NCI-H2081 treated with DMSO at 0.1 percent for 48 hours (cell line): ENCODE data around the gene HDAC4.

Experiments
- DNase-seq: peaks from one replicate; lab custom pipeline; 2025; lab: John Stamatoyannopoulos, UW

The HDAC4 gene

DNA sequence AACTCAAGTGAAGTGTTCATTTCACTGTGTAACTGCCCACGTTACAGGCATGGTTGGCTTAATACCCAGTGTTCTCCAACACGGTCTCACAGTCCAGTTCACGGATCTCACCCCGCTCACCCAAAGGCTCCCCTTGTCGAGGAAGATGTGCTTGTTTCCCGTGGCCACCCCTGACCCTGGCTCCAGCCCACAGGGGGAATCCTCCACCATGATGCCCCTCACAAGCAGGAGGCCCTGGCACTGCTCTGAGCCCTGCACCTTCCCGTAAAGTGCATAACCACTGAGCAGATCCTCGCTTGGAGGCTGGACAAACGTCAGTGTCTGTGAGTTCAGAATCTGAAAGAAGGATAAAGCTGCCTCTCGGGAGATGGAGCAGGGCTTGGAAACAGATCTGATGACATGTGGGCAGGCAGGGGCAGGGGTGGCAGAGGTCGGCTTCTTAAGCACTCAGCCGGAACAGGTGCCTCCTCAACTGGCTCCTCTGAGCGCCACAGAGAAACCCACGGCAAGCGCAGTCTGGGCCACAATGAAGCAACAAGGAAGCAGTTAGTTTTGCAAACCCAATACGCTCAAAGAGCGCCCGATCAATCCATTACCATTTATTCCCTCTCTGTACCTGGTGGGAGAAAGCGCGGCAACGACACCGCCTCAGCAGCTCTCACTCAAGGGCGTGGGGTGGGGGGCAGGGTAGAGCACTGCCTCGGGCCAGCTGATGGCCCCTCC, 17.6 kb downstream of the HDAC4 start:
- DNase-seq: no peak

DNA sequence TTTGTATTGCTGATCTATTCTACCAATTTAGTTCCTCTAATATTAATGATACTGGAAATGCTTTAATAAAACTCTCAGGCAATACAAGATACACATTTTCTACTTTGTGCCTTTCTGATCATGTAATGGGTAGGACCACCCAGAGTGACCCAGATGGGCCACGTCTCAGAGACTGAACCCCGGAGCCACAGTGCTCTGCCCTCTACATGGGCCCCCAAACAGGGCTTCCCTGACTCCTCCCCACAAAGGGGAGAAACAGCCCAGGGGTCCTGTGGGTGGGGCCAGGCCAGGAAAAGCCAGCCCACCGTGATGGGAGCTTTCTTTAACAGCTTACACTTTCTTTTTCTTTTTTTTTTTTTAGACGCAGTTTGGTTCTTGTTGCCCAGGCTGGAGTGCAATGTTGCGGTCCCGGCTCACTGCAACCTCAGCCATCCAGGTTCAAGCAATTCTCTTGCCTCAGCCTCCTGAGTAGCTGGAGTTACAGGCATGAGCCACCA, 18.4 kb downstream of the HDAC4 start:
- DNase-seq: no peak

DNA sequence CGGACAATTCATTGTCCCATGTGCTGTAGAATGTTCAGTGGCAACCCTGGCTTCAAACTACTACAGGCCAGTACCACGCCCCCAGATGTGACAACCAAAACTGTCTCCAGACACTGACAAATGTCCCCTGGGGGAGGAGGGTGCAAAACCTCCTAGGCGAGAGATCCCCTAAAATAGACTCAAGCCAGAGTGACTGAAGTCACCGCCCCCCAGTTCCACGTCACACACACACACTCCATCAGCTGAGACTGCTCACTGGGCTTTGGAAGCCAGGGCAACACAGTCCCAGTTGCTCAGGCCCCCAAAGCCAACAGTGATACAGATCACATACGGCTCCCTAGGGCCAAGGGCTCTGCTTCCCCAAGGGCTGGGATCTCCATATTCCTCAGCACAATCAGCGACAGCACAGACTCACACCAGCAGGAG, 19.1 kb downstream of the HDAC4 start:
- DNase-seq: no peak

DNA sequence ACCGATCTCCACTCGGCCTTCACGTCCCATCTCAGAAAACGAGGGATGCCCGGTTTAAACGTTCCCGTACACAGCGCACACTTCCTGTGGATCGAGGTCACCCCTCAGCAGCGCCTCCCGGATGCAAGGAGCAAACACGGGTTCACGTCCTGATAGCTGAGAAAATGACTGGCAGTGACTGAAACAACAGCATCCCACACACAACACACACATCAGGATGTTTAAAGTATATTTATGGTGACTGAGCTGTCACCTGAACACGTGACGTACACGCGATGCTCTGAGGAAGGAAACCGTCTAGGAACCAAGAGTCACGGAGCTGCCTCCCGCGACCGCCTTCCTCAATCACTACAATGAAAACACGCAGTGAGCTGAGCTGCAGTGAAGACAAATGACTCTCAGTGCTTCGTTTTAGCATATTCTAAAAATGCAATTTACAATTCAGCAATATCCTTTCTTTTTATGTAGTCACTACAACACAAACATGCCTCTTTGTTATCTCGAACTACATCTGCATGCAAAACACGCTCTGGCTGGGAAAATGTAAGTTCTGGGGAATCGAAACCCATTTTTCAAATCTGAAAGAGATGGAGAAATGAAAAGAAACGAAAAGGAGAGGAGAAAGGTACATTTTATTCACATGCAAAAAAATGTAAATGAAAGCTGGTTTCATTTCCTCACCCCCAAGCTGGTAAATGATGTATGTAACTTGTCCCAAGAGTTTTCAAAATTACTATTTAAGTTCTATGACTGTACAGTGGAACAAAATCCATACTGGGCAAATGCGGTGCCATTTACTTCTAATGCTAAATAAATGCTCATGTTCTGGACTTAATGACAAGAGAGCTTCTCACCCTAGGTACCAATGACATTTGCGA, 19.8 kb downstream of the HDAC4 start:
- DNase-seq: no peak

DNA sequence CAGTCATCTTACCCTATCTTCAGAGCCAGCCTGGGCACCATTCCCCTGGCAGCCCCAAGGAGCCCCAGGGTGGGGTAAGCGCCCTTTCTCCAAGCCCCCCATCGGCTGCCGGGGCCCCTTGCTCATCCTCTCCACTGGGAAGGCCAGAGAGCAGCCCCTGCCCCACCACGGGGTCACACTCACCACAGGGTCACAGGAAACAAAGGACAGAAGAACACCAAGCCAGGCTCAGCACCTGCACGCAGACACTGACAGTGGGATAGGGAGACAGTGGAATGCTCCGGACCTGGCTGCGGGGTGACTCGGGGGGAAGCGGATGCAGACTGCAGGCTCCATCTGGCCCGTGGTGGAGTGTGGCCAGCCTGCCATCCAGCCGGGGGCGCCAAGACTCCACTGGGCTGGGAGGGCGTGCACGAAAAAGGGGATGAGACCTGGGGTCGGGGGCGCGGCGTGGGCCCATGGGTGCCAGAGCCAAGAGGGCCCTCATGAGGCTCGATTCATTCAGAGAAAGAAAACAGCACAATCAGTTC, 21.1 kb downstream of the HDAC4 start:
- no peak for DNase-seq

DNA sequence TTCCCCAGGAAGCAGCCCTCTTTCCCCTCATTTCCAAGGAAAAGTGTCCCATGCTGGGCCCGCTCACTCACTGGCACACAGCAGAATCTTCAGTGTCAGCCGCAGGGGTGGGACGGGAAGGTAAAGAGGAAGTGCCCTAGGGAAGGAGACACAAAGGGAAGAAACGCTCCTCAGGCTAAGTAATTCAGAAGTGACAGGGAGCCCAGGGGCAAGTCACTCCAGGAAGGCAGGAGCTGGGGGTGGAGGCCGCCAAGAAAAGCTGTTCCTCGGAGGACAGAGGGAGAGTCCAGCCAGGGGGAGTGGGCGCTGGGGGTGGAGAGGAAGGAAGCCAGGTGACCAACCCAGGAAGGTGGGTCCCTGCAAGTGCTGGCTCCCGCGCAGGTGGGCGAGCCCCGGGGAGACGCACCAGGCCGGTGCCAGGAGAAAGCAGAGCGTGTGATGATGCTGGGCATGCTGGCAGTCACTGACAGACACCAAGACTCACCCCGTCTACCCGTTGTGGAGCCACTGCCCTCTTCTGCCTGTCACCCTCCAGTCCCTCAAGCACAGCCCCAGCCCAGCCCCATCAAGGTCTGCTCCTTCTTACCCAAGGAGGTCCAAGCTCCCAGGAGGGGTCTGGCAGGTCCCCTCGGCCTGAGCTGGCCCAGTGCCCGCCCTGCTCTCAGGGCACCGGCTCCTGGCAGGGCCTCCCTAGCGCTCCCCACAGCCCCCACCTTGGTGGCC, 21.7 kb downstream of the HDAC4 start:
- DNase-seq: no peak

DNA sequence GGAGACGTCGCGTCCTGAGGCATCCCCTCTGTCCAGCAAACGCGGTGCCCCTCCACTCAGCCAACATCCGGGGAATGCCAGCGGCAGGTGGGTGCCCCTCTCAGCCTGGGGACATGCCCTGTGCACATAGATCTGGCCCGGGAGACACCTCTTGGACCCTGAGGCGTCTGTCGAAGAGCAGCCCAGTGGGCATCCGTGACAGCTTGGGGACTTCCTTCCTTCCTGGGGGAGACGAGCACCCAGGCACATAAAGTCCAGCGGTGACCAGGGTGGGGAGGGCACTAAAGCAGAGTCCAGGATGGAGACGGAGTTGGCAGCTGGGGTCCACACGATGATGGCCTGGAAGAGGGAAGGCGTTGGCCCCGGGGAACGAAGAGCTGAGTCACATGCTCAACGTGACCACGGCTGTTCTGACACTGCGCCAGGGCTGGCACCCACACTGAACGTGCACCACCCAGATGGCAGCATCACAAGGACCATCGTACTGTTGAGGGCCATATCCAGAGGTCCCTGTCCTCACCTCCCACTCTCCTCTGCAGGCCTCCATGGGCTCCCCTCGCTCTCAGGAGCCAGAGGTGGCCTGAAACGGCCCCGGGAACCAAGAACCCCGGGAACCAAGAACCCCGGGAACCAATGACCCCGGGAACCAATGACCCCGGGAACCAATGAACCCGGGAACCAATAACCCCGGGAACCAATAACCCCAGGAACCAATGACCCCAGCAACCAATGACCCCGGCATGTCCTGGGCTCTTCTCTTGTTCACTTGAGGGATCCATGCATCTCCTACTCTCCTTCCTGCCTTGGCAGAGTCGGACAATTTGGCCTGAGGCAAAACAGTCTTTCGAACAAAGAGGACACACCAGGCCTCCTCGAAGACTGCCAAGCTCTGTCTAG, 22.6 kb downstream of the HDAC4 start:
- no peak for DNase-seq

DNA sequence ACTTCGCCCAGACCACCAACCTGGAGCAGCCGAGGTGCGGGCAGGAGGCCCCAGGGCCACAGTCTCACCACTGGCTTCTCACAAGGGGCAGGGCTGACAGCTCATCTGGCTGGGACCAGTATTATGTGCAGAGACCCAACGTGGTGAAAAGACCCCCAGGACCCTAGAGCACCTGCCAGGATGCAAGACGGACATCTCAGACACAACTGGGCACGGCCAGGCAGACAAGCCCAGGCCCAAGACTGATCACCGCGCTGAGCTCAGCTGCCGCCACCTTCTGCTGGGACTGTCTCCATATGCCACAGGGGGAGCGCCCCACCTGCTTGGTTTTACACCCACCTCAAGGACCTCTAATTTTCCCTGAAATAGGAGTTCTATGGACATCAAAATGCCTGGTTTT, 23.2 kb downstream of the HDAC4 start:
- no peak for DNase-seq

DNA sequence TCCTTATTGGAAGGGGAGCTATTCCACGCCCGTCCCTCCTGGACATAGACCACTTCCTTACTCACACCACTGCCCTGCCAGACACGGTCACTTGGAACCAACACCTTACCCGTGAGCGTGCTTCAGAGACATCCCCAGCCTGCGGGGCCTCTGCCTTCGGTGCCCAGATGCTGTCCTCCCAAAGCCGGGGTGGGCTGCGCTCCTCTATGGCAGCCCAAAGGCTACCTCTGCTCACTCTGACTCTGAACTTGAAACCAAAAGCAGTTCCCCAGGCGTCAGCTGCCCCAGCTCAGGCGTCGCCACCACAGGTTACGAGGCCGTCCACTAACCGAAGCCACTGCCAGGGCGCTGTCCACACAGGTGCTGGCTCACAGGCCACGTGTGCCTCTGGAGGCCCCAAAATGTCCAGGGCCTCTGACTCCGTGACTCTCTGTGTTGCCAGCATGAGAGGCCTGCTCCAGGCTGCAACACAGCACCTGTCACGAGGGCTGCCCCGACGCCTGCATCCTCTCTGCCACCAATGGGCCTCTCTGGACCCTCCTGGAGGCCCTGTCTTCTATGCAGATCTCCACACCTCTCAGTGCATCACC, 23.8 kb downstream of the HDAC4 start:
- DNase-seq: no peak

DNA sequence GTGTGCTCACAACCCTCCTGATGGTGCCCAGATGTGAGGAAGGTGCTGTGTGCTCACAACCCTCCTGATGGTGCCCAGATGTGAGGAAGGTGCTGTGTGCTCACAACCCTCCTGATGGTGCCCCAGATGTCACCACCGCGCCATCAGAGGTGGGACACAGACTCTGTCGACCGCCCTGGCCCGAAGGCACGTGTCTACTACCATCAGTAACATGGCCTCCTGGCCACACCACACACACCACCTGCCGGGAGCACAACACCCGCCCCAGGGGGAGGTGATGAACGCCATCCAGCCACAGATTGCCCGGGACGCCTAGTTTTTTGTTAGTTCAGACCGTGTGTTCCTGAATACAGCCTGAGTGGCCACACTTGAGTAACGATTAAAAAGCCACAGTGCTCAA, 24.5 kb downstream of the HDAC4 start:
- no peak for DNase-seq

DNA sequence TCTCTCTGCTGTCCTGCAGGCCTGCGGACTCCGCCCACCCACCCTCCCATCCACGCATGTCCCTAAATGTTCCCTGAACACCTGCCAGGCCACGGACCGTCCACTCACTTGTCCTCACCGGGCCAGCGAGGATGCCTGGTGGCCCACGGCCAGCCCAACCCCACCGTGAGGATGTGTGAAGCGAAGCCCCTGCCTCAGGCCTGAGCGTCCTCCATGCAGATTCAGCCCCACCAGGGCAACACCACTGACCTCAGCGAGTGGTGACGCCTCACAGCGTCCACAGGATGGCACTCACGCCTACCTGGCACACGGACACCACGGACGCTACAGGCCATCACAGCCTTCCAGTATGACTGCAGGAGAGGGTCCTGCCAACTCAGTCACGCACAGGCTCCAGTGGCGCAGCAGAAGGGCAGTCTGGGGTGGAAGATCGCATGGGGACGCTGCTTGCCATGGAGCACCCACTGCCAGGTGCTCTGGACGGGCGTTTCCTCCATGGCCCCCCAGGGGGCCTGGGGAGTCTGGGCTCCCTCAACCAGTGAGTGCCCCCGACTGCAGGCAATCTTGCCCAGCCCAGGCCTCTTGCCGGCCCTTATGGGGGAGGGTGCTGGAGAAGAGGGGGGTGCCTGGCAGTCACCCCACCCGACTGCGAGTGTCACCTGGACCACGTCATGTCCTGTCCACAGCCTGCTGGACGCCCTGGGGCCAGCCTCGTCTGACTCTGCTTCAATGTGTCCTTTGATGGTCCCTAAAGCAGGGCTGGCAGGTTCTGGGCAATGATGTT, 25.4 kb downstream of the HDAC4 start:
- no peak for DNase-seq

DNA sequence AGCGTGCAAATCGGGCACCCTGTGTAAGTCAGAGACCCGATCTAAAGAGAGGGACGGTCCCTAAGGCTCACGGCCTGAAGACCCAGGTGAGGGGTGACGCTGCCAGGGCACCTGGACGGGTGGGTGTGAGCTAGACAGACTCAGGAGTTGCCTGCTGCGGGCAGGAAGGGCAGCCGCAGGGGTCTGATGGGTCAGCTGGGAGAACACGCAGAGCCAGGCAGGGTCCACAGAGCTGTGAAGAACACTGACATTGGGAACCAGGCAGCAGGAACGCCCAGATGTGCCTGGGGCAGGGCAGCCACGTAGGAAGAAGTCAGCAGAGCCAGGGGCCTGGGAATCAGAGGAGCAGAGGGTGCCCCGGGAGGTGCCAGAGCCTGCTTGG, 25.9 kb downstream of the HDAC4 start:
- DNase-seq: no peak

DNA sequence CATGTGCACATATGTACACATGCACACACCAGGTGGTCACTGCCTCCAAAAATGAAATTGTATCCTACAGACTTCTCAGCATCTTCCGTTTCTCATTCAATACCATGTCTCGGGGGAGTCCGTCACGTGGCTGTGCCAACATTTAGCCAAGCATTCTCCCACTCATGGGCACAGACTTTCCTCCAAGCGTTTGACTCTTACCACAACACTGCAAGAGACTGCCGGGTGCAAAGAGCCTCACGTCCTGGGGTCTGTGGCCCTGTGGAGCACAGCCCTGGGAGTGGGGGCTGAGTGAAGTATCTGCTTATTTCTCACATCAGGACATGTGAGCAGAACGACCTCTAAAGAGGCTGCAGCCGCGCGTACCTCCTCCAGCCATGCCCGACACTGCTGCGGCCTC, 28.0 kb downstream of the HDAC4 start:
- DNase-seq: no peak

DNA sequence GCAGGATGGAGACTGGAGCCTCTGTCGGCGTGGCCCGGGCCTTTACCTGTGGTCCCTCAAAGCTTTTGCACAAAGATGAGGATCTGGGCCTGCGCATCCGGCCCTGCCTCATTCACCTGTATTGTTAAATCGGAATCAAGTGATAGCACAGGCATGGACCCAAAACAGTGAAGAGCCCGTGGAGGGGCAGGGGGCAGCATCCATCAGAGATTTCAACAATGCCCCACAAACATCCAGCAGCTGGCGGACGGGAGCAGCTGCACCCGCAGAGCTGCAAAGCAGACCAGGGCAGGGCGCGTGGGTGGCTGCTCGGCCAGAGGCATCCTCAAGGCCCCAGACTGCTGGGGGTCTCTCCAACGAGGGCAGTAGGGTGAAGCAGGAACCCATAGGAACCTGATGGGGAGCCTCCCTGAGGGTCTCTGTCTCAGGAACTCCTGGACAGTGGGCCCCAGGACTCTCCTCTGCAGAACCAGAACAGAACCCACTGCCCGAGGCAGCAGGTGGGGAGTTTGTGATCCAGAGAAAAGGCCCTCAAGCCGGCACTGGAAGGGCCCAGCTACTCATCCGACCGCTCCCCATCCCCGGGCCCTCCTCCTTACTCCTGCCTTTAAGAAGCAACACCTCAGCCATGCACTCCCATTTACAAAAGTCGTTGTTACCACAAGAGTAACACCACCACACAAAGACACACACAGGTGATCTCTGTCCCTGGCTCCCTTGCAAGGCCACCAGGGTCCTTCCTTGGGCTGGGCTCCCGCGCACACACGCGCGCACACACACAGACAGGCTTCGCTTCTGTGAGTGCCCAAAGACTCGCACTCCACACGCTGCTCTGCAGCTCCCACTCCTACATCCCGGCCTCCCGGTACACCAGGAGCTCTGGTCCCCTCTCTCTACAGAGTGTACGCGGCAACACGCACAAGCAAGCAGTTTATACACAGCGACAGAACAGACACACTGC, 28.8 kb downstream of the HDAC4 start:
- DNase-seq: no peak

DNA sequence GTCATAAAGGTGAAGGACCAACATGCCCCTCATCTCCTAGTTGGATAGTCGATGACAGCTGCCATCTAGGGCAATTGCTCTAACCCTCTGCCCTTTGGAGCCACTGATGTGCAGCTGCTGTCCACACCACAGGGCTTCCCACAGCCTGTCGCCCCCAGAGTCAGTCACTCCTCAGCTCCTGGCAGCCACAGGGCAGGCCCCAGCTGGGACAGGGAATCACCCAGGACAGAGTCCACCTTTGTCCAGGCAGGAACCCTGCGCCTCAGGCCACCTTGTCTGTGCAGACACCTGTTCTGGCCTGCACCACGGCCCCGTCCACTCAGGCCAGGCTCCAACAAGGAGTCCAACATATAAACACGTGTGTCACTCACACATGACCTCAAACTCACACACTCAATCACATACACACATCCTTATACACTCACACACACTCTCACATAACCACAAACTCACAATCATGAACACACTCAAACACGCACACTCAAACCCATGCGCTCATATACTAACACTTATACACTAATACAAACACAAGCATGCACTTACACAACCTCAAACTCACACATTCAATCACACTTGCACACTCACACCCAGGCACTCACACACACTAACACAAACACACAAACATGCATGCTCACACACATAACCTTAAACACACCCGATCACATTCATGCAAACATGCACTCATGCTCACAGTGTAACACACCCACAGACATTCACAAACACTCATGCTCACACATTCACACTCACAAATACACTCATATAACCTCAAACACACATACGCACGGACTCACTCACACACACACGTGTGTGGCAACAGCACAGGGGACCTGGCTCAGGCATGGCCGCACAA, 29.7 kb downstream of the HDAC4 start:
- DNase-seq: no peak

DNA sequence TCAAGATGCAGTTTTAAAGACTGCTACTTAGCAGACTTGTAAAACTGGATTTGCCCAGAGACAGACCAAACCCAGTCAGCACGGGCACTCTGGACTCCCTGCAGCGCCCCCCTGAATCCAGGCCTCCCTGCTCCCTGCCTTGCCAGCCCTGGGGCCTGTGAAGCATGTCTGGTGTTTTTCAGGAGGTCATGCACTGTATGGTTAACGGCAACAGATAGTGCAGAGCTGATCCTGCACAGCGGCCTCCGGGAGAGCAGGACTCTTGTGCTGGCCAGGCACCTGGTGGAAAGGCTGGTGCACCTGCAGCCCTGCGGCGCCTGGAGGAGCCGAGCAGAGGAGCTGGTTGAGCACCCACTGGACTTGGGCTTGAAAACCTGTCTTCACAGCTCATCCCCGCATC, 30.4 kb downstream of the HDAC4 start:
- no peak for DNase-seq

DNA sequence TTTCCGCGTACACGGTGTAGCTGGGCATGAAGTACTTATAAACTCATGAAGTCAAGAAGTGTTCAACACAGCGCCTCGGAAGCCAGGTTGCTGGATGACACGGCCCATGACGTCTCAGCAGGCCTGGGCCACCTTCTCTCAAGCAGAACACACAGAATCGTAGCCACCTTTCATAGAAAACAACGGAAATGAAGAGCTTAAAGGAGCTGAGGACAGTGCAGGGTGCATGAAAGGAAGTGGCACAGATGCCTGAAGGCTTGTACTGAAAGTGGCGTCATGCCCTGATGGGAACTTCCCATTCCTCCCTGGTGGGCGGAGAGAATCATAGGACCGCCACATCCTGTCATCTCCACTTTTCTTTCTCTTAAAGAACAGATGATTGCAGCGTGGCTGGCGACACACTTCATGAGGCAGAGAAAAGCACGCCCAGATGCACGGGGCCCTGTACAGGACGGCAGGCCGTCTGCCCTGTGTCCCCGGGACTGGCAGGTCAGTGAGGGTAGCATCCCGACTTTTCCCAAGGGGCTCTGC, 31.1 kb downstream of the HDAC4 start:
- DNase-seq: no peak
